ENCODE results near the gene HRH1. TPM values are rescaled to one million over a fixed set of nuclear protein-coding genes. Genes with fewer than 3 reads are reported as not detected.
"Not testable (repeated sequence)": the region's sequence is repeated elsewhere in the genome, so short reads cannot be mapped to it uniquely, and the experiment has no call there.

The HRH1 gene
- not detected in 2 replicates for total RNA-seq (2013; cell fraction: nucleolus; rRNA removed)
- total RNA-seq (2014; rRNA removed) (0.05 TPM in 1 of 2 replicates, not detected in the other), total RNA-seq (2014; rRNA removed; fragmentation: Illumina TruSeq; extraction: Trizol) (not detected in 2 replicates), total RNA-seq (2021) (not detected in 2 replicates), polyA plus RNA-seq (2011; rRNA removed) (not detected in 2 replicates), polyA plus RNA-seq (2014; fragmentation: Illumina TruSeq; extraction: Trizol) (not detected in 2 replicates), polyA plus RNA-seq (2014; fragmentation: Nextera tagmentation; extraction: Ambion mirVana) (not detected), polyA plus RNA-seq (2014; rRNA removed) (not detected in 2 replicates), polyA plus RNA-seq (2016; fragmentation: Nextera tagmentation; extraction: Ambion mirVana) (not detected), polyA minus RNA-seq (2011; rRNA and poly(A)+ RNA removed) (not detected in 2 replicates), Bru-seq, nascent RNA (percentile 0 among the genes with signal in this experiment), BruChase-seq, experiment 1, labeled RNA remaining after a 6-hour chase (percentile 1 among the genes with signal in this experiment), BruChase-seq, experiment 2, labeled RNA remaining after a 2-hour chase (percentile 2 among the genes with signal in this experiment)
- polyA plus RNA-seq (2011; ENCODE audit: low read depth): not detected
- not detected in 2 replicates for polyA plus RNA-seq (2011; cell fraction: cytosol; rRNA removed)
- not detected in 2 replicates for polyA plus RNA-seq (2011; cell fraction: nucleus; rRNA removed)
- not detected in 2 replicates for polyA plus RNA-seq (2012)
- polyA minus RNA-seq (2011; cell fraction: cytosol; rRNA and poly(A)+ RNA removed): not detected in 2 replicates
- polyA minus RNA-seq (2011; cell fraction: nucleus; rRNA and poly(A)+ RNA removed): not detected in 2 replicates
- long read RNA-seq, experiment 1: 0 reads
- long read RNA-seq, experiment 2: 0 reads

- TF ChIP-seq REST (IDR thresholded peaks at IDR 0.05; ENCODE audit: low read depth, low read length): no peak
- TF ChIP-seq NR2C2 (IDR thresholded peaks at IDR 0.05; ENCODE audit: borderline replicate concordance, control insufficient read depth, insufficient read length, low read depth): no peak
- no peak for TF ChIP-seq NR2C1 (IDR thresholded peaks at IDR 0.05)
- no peak for TF ChIP-seq ZNF384 (IDR thresholded peaks at IDR 0.05; ENCODE audit: borderline replicate concordance, low read depth, low read length)
- peak; percentile 1 for TF ChIP-seq SUZ12 (IDR thresholded peaks at IDR 0.05; ENCODE audit: unreplicated experiment)
- no peak for TF ChIP-seq FOXM1 (IDR thresholded peaks at IDR 0.05; ENCODE audit: low read depth, low read length)
- DNase-seq (ENCODE audit: low read depth, low spot score) (no peak), ATAC-seq (no peak), FAIRE-seq (no peak)
- SMC1A ChIA-PET (ENCODE audit: uncharacterized antibody, unreplicated experiment): no interaction called here
- no peak within 1 kb of the TSS for H3K4me2 ChIP-seq (ENCODE audit: control insufficient read depth, insufficient read depth)
- H3K36me3 ChIP-seq (ENCODE audit: control insufficient read depth in 2 of 2, insufficient read depth in 2 of 2, low read length in 1 of 2): no peaks in the 10 kb centered on the region
- H3K79me2 ChIP-seq (ENCODE audit: control insufficient read depth, insufficient read depth, low read length): no peaks in the 10 kb centered on the region
- CTCF ChIA-PET: no interaction called here
- H3K27ac ChIP-seq (ENCODE audit: control insufficient read depth, insufficient read depth): no peak within 1 kb of the TSS
- WGBS (ENCODE audit: insufficient coverage, insufficient replicate concordance, low lambda C conversion rate, missing lambda C conversion rate): 9% methylated on average over 46 of the region's 98 CpGs
- H3K4me1 ChIP-seq (ENCODE audit: control insufficient read depth, insufficient read depth, low read length): no peaks in the 10 kb centered on the region
- no peak within 1 kb of the TSS for H2AFZ ChIP-seq (ENCODE audit: control insufficient read depth, low read depth, low read length)
- BruUV-seq (replicated peaks): no TSS peak
- no peaks in the 10 kb centered on the region for H3K9me3 ChIP-seq (replicated peaks; ENCODE audit: control insufficient read depth, insufficient read depth, low read length)
- H3K9ac ChIP-seq (ENCODE audit: control insufficient read depth, insufficient read depth, low read length): no peak within 1 kb of the TSS
- H4K20me1 ChIP-seq (ENCODE audit: control insufficient read depth, insufficient read depth): no peaks in the 10 kb centered on the region; the same call in 1 of the 2 replicates
- in situ Hi-C loops (cut with MboI): no loop called here
- POLR2A ChIA-PET: no interaction called here
- no peak within 1 kb of the TSS for H3K4me3 ChIP-seq
- intact Hi-C loops (cut with micrococcal nuclease; ENCODE audit: unreplicated experiment): no loop called here
- RAD21 ChIA-PET (ENCODE audit: unreplicated experiment): no interaction called here
- H3K27me3 ChIP-seq (replicated peaks in 1 of 2; ENCODE audit: control insufficient read depth in 2 of 2, insufficient read depth in 2 of 2, low read length in 1 of 2): peaks cover 2 to 19% of the 10 kb centered on the region in 2 experiments
These were observed at the start of gene HRH1 for GRCh38 chr3:11154036-11154952. Gene HRH1, plus strand, starts transcription at chr3:11154493. Its CDS starts 104,545 bp downstream, at chr3:11259038.

GRCh38 chr3:11113316-11113715 lies 41.0 kb upstream of the HRH1 start:
- RAD21 ChIA-PET (ENCODE audit: unreplicated experiment); BruUV-seq (replicated peaks); CTCF ChIA-PET; H3K36me3 ChIP-seq (ENCODE audit: control insufficient read depth in 2 of 2, insufficient read depth in 2 of 2, low read length in 1 of 2); H3K4me2 ChIP-seq (ENCODE audit: control insufficient read depth, insufficient read depth); H3K4me1 ChIP-seq (ENCODE audit: control insufficient read depth, insufficient read depth, low read length); H3K79me2 ChIP-seq (ENCODE audit: control insufficient read depth, insufficient read depth, low read length); H3K27me3 ChIP-seq (replicated peaks in 1 of 2; ENCODE audit: control insufficient read depth in 2 of 2, insufficient read depth in 2 of 2, low read length in 1 of 2); H2AFZ ChIP-seq (ENCODE audit: control insufficient read depth, low read depth, low read length); intact Hi-C loops (cut with micrococcal nuclease; ENCODE audit: unreplicated experiment); in situ Hi-C loops (cut with MboI); H3K4me3 ChIP-seq; H3K9me3 ChIP-seq (replicated peaks; ENCODE audit: control insufficient read depth, insufficient read depth, low read length); SMC1A ChIA-PET (ENCODE audit: uncharacterized antibody, unreplicated experiment); H4K20me1 ChIP-seq (ENCODE audit: control insufficient read depth, insufficient read depth); H3K9ac ChIP-seq (ENCODE audit: control insufficient read depth, insufficient read depth, low read length); ATAC-seq; DNase-seq (ENCODE audit: low read depth, low spot score); POLR2A ChIA-PET; FAIRE-seq; H3K27ac ChIP-seq (ENCODE audit: control insufficient read depth, insufficient read depth): not testable (repeated sequence)
- WGBS (ENCODE audit: insufficient coverage, insufficient replicate concordance, low lambda C conversion rate, missing lambda C conversion rate): 56% methylated on average over 2 of the region's 2 CpGs
